A549 (cell line): Measurements from ENCODE around the gene TMTC1. TPM values are rescaled to one million over a fixed set of nuclear protein-coding genes. Genes with fewer than 3 reads are reported as not detected.

Experiments used
- ATAC-seq, 2 experiments: fragments of 200-7000 bp in 1 of 2; fragments of >200 bp in 1 of 2; cut with Nextera tagmentation in 1 of 2; cut with Tn5 transposase in 1 of 2; 3 replicates each; pipeline versions ENCODE4 v1.8.0 to v1.9.1; 2018 to 2020; ENCODE audit warnings: mild to moderate bottlenecking in 1 of 2, moderate library complexity in 1 of 2
- CTCF ChIA-PET: fragments of 300-600 bp; sonication (Branson Sonifier 250); formaldehyde crosslinking; extraction: SDS; loops from one replicate; lab custom pipeline; 2021; ENCODE audit warnings: antibody characterized with exemption, inconsistent platforms; lab: Yijun Ruan, JAX
- POLR2A ChIA-PET: fragments of 350-600 bp; formaldehyde crosslinking; extraction: SDS; loops from one replicate; lab custom pipeline; 2021; ENCODE audit warnings: antibody characterized with exemption, inconsistent platforms; lab: Yijun Ruan, JAX
- DNase-seq, 2 experiments: peaks; one replicate each; pipeline versions ENCODE4 v3.0.0 to v3.0.0-alpha.2; 2011 to 2016; ENCODE audit warnings: low read depth in 1 of 2, low spot score in 1 of 2
- FAIRE-seq: peaks from 2 replicates; lab custom pipeline; 2011; peaks lifted over from hg19 to GRCh38; lab: Jason Lieb, UNC
- H3K27ac ChIP-seq, 2 experiments: fragments of >200 bp; sonication (Bioruptor Twin); formaldehyde crosslinking; 3 replicates each; pipeline ENCODE4 v1.5.1; 2016 to 2017
- H3K4me1 ChIP-seq: fragments of >200 bp; sonication (Bioruptor Twin); formaldehyde crosslinking; 3 replicates; pipeline ENCODE4 v1.6.1; 2016
- H3K4me2 ChIP-seq: fragments of >200 bp; sonication (Bioruptor Twin); formaldehyde crosslinking; 3 replicates; pipeline ENCODE4 v1.6.1; 2016
- H3K4me3 ChIP-seq: fragments of >200 bp; sonication (Bioruptor Twin); formaldehyde crosslinking; 3 replicates; pipeline ENCODE4 v1.5.1; 2016
- H3K9me3 ChIP-seq: fragments of >200 bp; sonication (Bioruptor Twin); formaldehyde crosslinking; 3 replicates; pipeline ENCODE4 v1.6.1; 2016
- CHD2 ChIP-seq: fragments of 150-350 bp; IDR thresholded peaks from 2 replicates; pipeline ENCODE4 v1.6.1; 2014; ENCODE audit warnings: low read length; ENCODE audit not compliant: partially characterized antibody
- EP300 ChIP-seq, 2 experiments: fragments of >200 bp; sonication (Bioruptor Twin); formaldehyde crosslinking; IDR thresholded peaks; 2 replicates in 1 of 2; 3 replicates in 1 of 2; pipeline ENCODE4 v1.6.1; 2016 to 2017
- ESRRA ChIP-seq: fragments of 150-350 bp; IDR thresholded peaks from 2 replicates; pipeline ENCODE4 v1.6.1; 2014; ENCODE audit warnings: mild to moderate bottlenecking, low read length, borderline replicate concordance
- FOSB ChIP-seq: fragments of 250-450 bp; sonication (Bioruptor Pico); IDR thresholded peaks from 2 replicates; pipeline ENCODE4 v1.5.0; 2020; ENCODE audit warnings: mild to moderate bottlenecking, moderate library complexity
- FOSL2 ChIP-seq, 2 experiments: fragments of 450-650 bp in 1 of 2; fragments of >200 bp in 1 of 2; sonication (Bioruptor Twin) in 1 of 2; formaldehyde crosslinking; IDR thresholded peaks; 2 replicates each; pipeline versions ENCODE4 v1.5.0 to v1.6.1; 2016 to 2020; ENCODE audit warnings: mild to moderate bottlenecking in 1 of 2, moderate library complexity in 1 of 2
- FOXS1 ChIP-seq: fragments of 250-450 bp; sonication (Bioruptor Pico); IDR thresholded peaks from 2 replicates; pipeline ENCODE4 v1.5.0; 2020; ENCODE audit warnings: mild to moderate bottlenecking, moderate library complexity
- HMGXB4 ChIP-seq: fragments of 250-450 bp; sonication (Bioruptor Pico); IDR thresholded peaks from 2 replicates; pipeline ENCODE4 v1.5.0; 2021; ENCODE audit warnings: mild to moderate bottlenecking, moderate library complexity, borderline replicate concordance
- KDM5A ChIP-seq: fragments of 200-600 bp; sonication (generic); IDR thresholded peaks from 2 replicates; pipeline ENCODE4 v1.6.1; 2016; ENCODE audit warnings: antibody characterized with exemption, mild to moderate bottlenecking
- MYC ChIP-seq: IDR thresholded peaks from 2 replicates; pipeline ENCODE4 v1.6.1; 2012; ENCODE audit warnings: mild to moderate bottlenecking, inconsistent platforms, low read length, improper control_type of control experiment, borderline replicate concordance
- NFE2L2 ChIP-seq: fragments of 150-350 bp; conservative IDR thresholded peaks from 2 replicates; pipeline ENCODE4 v1.6.1; 2014; ENCODE audit warnings: low read length
- NR3C1 ChIP-seq: fragments of >200 bp; sonication (Bioruptor Twin); formaldehyde crosslinking; IDR thresholded peaks from 3 replicates; pipeline ENCODE4 v1.6.1; 2017
- PBX3 ChIP-seq: IDR thresholded peaks from 2 replicates; pipeline ENCODE4 v1.6.1; 2012
- POLR2A ChIP-seq: IDR thresholded peaks from 2 replicates; pipeline ENCODE4 v1.6.1; 2012; ENCODE audit warnings: mild to moderate bottlenecking, low read length
- RAD21 ChIP-seq, 2 experiments: fragments of >200 bp in 1 of 2; sonication (Bioruptor Twin) in 1 of 2; formaldehyde crosslinking in 1 of 2; IDR thresholded peaks in 1 of 2; conservative IDR thresholded peaks in 1 of 2; 2 replicates in 1 of 2; 3 replicates in 1 of 2; pipeline ENCODE4 v1.6.1; 2012 to 2018; ENCODE audit warnings: inconsistent platforms in 1 of 2
- RCOR1 ChIP-seq: fragments of 150-350 bp; IDR thresholded peaks from 2 replicates; pipeline ENCODE4 v1.6.1; 2014; ENCODE audit warnings: antibody characterized with exemption, low read length, low read depth
- WGBS: methylation state at CpG from one replicate; pipeline ENCODE4 v1.1.6; 2017; ENCODE audit errors: missing lambda C conversion rate; 5-methylcytosine and 5-hydroxymethylcytosine counted together
- polyA plus RNA-seq, 4 experiments: library from polyadenylated mRNA; depleted of rRNA in 3 of 4; stranded (reverse); fragments of >200 nt; fragmentation: RNase III in 1 of 4; extraction: RNeasy Plus Mini Kit Qiagen cat#74134 plus additional on column Dnase treatment in 1 of 4; gene quantifications; 2 replicates in 3 of 4; 3 replicates in 1 of 4; pipeline ENCODE4 v1.2.3, GENCODE V29; 2011 to 2017
- TF ChIP-seq, protein P1 (sequence below): fragments of 200-600 bp; sonication (generic); IDR thresholded peaks from 2 replicates; pipeline ENCODE4 v1.6.1; 2016; ENCODE audit warnings: antibody characterized with exemption, mild to moderate bottlenecking, moderate library complexity

TMTC1 gene
- polyA plus RNA-seq, 2 of the 4 experiments (the other 2 are of a cell fraction), result 0.28 TPM; not detected in 1

GRCh38 chr12:29547151-29547632 is 236.6 kb downstream of the TMTC1 start (continued):
- TF ChIP-seq, protein P1, sequence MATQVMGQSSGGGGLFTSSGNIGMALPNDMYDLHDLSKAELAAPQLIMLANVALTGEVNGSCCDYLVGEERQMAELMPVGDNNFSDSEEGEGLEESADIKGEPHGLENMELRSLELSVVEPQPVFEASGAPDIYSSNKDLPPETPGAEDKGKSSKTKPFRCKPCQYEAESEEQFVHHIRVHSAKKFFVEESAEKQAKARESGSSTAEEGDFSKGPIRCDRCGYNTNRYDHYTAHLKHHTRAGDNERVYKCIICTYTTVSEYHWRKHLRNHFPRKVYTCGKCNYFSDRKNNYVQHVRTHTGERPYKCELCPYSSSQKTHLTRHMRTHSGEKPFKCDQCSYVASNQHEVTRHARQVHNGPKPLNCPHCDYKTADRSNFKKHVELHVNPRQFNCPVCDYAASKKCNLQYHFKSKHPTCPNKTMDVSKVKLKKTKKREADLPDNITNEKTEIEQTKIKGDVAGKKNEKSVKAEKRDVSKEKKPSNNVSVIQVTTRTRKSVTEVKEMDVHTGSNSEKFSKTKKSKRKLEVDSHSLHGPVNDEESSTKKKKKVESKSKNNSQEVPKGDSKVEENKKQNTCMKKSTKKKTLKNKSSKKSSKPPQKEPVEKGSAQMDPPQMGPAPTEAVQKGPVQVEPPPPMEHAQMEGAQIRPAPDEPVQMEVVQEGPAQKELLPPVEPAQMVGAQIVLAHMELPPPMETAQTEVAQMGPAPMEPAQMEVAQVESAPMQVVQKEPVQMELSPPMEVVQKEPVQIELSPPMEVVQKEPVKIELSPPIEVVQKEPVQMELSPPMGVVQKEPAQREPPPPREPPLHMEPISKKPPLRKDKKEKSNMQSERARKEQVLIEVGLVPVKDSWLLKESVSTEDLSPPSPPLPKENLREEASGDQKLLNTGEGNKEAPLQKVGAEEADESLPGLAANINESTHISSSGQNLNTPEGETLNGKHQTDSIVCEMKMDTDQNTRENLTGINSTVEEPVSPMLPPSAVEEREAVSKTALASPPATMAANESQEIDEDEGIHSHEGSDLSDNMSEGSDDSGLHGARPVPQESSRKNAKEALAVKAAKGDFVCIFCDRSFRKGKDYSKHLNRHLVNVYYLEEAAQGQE, result no peak
- TF ChIP-seq NFE2L2 (no peak), RAD21 (conservative IDR thresholded peaks at IDR 0.05 in 1 of 2, IDR thresholded peaks at IDR 0.05 in 1 of 2) (no peak)

- ATAC-seq, result no peak
These were observed 237.7 kb downstream of the TMTC1 start for GRCh38 chr12:29546000-29546399.

GRCh38 chr12:29545102-29545467 is 238.7 kb downstream of the TMTC1 start:
- FAIRE-seq, result no peak
- WGBS, result 37% methylated on average over 4 of the region's 4 CpGs

More at GRCh38 chr12:29546000-29546399, 237.7 kb downstream of the TMTC1 start:
- WGBS, result 16% methylated on average over 2 of the region's 2 CpGs
- H3K9me3 ChIP-seq, result no peaks in the 10 kb centered on the region; the same call in 2 of the 3 replicates
- H3K4me2 ChIP-seq, result no peak overlapping the region
- CTCF ChIA-PET, result interaction anchor here (1.6 kb wide), 1 partner anchor 17 kb away, joined by 3 read pairs; no protein-coding TSS in a partner anchor
- POLR2A ChIA-PET, result no interaction called here
- H3K4me3 ChIP-seq, result no peak overlapping the region
- no peaks in the 10 kb centered on the region for H3K4me1 ChIP-seq
- no peak overlapping the region for H3K27ac ChIP-seq
- TF ChIP-seq FOXS1 (CRISPR knock-in tag), result no peak
- no peak for TF ChIP-seq HMGXB4 (CRISPR knock-in tag)
- TF ChIP-seq EP300 (IDR thresholded peaks at IDR 0.05), result no peak
- TF ChIP-seq ESRRA, result no peak
- no peak for TF ChIP-seq NR3C1
- TF ChIP-seq, all 56 proteins: peak for 0
- no peak for DNase-seq
- no peak for FAIRE-seq

More at GRCh38 chr12:29545102-29545467, 238.7 kb downstream of the TMTC1 start:
- H3K4me3 ChIP-seq, result no peak overlapping the region
- H3K4me2 ChIP-seq, result no peak overlapping the region
- H3K27ac ChIP-seq, result no peak overlapping the region
- H3K9me3 ChIP-seq, result no peaks in the 10 kb centered on the region; the same call in 2 of the 3 replicates
- TF ChIP-seq FOSL2 (IDR thresholded peaks at IDR 0.05), result no peak
- no peak for TF ChIP-seq FOSL2 (CRISPR knock-in tag; IDR thresholded peaks at IDR 0.05)
- no peak for TF ChIP-seq CHD2
- TF ChIP-seq FOSB (CRISPR knock-in tag), result no peak
- TF ChIP-seq KDM5A, result no peak
- TF ChIP-seq PBX3, result no peak
- no peak for TF ChIP-seq RCOR1
- TF ChIP-seq MYC, result no peak
- no peak for TF ChIP-seq POLR2A
- DNase-seq (no peak), ATAC-seq (no peak)
- no peaks in the 10 kb centered on the region for H3K4me1 ChIP-seq
- CTCF ChIA-PET, result interaction anchor here (0.6 to 1.6 kb wide), 2 partner anchors 18 to 1237 kb away, joined by 3 read pairs; no protein-coding TSS in a partner anchor
- POLR2A ChIA-PET, result no interaction called here
